NCI-H1417 treated with DMSO at 0.1 percent for 48 hours (cell line): Measurements from ENCODE around the gene NELFB.
"Not testable (repeated sequence)": the region's sequence is repeated elsewhere in the genome, so short reads cannot be mapped to it uniquely, and the experiment has no call there.

Source experiments
- DNase-seq: peaks from one replicate; lab custom pipeline; 2025; lab: John Stamatoyannopoulos, UW

The NELFB gene

DNA sequence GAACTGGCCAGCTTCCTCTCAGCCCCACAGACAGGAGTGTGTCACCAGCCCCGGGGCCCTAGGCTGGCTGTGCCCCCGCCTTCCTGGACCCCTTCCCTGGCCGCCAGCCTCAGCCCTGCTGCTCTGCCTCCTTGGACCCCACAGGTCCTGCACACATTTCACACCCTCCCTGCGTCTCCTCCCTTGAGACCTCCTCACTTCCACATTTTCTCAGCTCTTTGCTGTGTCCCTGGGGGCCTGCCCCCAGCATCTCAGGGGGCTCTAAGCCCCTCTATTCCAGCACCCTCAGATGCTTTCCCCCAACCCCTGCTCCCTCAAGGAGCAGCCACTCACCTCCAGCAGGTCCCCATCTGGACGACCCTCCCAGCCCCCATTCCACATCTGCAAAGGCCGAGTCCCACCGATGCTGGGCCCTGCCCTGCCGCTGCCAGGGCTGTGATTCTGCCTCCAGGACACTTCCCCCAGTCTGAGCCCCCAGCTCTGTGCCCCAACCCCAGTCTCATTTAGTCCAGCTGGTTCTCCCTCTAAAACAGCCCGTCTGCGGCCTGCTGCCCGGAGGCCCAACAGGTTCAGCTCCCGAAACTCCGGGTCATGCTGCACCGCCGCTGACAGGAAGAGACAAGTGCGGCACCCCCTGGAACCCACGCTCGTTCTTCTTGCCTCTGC lies 20.2 kb upstream of the NELFB start:
- no peak for DNase-seq

DNA sequence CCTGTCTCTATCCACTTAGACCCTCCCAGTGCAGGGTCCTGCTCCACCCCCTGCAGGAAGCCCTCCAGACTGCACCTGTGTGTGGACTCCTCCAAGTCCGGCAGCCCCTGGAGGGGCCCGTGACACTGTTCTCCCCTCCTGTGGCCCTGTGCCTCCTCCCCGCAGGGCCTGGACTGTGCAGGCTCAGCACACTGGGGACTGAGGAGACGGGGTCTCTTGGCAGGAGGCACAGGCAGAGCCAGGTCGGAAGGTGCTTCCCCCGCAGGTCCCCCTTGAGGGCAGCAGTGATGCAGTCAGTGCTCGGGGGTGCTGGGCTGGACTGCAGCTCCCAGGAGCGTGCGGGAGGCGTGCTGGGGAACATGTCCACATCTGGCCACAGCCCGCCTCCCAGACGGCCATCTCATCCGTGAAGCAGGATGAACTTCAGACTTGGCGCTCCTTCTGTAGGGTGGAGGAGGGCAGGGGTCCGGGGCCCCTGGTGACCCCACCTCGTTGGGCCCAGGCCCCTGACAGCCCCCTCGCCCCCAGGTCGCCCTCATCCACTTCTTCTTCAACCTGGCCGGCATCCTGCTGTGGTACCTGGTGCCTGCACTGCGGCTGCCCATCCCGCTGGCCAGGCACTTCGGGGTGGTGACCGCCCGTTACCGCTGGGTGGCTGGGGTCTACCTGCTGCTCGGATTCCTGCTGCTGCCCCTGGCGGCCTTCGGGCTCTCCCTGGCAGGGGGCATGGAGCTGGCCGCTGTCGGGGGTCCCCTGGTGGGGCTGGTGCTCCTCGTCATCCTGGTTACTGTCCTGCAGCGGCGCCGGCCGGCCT lies 19.5 kb upstream of the NELFB start:
- DNase-seq: no peak

DNA sequence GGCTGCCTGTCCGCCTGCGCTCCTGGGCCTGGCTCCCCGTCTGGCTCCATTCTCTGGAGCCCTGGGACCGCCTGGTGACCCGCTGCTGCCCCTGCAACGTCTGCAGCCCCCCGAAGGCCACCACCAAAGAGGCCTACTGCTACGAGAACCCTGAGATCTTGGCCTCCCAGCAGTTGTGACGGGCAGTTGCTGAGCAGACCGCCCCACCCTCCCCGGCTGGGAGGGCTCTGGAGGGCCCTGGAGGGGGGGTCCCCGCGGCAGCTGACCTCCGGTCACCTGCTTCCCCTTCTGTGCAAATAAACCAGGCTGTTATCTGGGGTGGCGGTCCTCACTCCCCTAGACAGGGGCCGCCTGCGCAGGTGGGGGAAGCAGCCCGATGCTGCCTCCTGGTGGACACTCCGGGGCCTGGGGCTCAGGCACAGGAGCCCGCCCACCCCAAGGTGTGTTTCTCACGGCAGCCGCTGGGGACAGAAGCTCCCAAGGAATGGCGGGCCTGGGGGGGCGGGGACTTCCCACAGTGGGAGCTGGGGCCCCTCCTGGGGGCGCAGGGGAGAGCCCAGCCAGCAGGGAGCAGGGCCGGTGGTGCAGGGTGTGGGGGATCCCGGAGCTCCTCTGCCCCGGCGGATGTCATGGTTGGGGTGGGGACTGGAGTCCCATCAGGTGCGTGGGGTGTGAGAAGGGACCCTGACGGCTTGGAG lies 18.7 kb upstream of the NELFB start:
- DNase-seq: no peak

DNA sequence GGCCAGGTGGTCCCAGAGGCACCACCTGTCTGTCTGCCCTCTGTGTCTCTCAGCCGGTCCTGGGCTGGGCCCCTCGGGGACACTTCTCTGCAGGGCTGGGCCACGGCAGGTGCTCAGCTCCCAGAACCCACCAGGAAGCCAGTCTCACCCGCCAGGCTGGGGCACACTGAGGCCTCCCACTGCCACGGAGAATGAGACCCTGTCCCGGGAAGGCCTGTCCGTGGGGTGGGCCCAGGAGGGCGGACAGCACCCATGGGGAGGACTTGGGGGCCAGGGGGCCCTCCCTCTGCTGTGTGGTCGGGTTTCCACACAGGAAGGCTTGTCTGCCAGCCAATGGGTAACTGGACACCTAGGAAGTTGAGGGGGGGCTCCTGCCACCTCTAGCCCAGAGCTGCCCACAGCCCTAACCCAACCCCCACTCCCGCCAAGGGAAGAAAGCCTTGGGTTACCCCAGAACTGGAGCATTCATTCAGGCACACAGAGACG lies 18.1 kb upstream of the NELFB start:
- DNase-seq: no peak

DNA sequence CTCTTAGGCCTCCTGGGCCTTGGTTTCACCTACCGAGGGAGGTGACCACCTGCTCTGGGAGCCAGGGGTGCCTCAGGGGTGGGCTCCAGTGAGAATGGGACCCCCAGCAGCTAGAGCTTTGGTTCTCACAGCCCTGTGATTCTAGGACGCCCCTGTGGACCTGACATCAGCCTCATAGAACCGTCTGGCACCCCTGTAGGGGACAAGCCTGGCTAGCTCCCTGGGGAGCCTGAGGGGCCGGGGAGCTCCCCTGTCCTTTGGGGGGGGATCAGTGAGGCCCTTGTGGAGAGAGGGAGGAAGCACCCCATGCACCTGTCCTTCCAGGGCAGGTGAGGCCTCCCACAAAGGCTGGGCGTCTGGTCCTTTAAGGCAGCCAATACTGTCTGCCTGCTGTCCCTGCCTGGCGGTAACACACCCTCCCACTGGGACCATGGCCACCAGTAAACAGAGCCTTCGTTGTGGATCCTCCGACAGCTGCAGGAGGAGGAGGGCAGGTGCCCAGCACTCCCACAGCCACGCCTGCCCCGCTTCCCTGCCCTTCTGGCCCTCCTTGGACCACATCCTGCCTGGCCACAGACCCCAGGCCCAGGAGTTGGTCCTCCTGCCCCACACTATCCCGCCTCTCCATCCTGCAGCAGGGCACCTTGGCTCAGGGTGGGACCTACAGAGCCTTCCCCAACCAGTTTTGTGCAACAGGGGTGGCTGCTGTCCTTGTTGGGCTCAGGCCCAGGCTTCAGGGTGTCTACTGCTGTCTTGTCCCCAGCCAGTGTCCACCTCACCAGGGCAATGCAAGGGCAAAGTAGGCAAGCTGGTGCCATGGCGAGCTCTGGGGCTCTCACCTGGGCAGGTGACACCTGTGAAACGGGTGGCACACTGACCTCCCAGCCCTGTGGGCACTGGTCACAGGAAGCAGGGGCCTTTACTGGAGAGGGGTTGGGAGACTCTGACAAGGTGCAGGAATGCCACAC lies 17.1 kb upstream of the NELFB start:
- DNase-seq: no peak

DNA sequence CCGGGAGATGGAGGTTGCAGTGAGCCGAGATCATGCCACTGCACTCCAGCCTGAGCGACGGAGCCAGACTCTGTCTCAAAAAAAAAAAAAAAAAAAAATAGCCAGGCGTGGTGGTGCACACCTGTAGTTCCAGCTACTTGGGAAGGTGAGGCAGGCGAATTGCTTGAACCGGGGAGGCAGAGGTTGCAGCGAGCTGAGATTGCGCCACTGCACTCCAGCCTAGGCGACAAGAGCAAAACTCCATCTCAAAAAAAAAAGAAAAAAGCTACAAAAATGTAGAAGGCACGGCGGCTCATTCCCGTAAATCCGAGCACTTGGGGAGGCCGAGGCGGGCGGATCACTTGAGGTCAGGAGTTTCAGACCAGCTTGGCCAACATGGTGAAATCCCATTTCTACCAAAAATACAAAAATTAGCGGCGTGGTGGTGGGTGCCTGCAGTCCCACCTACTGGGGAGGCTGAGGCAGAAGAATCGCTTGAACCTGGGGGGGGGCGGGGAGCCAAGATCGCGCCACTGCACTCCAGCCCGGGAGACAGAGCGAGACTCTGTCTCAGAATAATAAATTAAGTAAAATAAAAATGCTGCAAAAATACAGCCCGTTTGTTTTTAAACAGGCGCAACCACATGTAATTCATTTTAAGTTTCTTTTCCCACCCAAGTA lies 15.5 kb upstream of the NELFB start:
- DNase-seq: not testable (repeated sequence)

DNA sequence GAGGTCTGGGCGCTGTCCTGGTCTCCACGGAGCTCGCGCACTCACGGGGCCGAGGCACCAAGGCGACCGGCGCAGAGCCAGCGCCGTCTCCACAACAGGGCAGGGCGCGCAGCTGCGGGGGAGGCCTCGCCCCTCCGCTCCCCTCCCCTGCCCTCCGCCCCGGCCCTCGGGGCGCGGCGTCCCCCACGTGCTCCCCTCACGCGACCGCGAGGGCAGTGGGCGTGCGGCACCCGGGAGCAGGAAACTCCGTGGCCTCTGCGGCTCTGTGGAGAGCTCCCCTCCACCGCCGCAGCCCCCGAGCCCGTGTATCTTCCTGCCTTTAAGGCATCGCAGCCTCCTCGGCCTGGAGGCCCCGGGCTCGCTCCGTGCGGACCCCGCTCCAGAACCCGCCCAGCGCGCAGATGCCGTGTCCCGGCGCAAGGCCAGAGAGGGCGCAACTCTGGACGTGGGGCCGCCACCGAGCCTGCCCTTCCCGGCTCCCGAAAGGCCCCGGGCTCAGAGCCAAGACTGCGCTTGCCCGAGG lies 14.7 kb upstream of the NELFB start:
- DNase-seq: no peak

DNA sequence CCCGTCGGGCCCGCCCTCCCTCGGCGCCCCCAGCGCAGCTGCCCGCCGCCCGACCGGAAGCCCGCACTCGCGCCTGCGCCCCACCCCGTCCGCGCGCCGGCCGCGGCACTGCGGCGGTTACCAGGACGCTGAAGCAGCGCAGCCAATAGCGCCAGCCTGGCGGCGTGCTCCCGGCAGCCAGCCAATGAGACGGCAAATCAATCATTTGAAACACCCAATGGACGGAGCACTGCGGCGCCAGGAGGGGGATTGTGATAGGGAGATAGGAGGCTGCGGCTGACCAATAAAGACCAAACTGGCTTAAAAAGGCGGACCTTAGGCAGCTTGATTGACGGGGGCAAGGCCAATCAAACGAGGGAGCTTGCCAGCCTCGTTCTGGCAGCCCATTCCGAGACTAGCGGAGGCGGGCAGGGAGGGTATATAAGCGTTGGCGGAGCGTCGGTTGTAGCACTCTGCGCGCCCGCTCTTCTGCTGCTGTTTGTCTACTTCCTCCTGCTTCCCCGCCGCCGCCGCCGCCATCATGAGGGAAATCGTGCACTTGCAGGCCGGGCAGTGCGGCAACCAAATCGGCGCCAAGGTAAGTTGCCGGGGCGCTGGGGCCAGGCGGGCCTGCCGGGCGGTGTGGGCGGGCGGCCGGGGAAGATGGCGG lies 14.2 kb upstream of the NELFB start, which contains the start of gene TUBB4B:
Gene TUBB4B (plus strand): TSS at position 447 of the 649 bp plus-strand sequence. CDS start 74 bp downstream, at position 521.
- DNase-seq: peak; percentile 100

DNA sequence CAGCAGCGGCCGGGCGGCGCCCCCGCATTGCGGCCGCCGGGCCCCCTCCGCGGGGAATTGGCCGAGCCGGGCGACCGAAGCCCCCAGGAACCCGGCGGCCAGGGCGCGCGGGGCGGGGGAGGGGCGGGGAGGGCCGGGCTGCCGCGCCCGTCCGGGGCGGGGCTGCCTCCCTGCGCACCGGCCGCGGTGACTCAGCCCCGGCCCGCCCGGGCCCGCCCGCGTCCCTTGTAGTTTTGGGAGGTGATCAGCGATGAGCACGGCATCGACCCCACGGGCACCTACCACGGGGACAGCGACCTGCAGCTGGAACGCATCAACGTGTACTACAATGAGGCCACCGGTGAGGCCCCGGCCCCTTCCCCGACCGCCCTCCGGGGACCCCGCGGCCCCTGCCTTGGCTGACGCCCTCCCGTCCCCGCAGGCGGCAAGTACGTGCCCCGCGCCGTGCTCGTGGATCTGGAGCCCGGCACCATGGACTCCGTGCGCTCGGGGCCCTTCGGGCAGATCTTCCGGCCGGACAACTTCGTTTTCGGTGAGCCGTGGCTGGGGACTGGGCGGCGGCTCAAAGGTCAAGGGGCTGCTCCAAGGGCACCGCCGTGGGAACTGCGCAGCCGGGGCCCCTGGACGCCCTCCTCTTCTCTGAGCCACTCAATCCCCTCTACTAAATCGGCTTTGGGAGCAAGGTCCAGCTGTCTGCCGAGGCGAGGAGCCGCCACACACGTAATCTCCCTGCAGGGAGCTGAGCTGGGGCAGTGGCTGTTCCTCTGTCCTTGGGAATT lies 13.4 kb upstream of the NELFB start:
- DNase-seq: no peak

DNA sequence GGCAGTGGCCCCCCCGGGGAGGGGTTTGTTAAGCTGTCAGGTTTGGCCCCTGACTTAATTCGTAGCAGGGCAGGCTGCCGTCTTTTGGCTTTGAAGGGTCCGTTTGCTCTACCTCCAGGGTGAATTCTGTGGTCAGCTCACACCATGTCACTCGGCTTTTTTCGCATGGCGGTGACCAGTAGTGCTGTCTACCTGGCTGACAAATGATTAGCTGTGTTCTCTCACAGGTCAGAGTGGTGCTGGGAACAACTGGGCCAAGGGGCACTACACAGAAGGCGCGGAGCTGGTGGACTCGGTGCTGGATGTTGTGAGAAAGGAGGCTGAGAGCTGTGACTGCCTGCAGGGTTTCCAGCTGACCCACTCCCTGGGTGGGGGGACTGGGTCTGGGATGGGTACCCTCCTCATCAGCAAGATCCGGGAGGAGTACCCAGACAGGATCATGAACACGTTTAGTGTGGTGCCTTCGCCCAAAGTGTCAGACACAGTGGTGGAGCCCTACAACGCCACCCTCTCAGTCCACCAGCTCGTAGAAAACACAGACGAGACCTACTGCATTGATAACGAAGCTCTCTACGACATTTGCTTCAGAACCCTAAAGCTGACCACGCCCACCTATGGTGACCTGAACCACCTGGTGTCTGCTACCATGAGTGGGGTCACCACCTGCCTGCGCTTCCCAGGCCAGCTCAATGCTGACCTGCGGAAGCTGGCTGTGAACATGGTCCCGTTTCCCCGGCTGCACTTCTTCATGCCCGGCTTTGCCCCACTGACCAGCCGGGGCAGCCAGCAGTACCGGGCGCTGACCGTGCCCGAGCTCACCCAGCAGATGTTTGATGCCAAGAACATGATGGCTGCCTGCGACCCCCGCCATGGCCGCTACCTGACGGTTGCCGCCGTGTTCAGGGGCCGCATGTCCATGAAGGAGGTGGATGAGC lies 12.6 kb upstream of the NELFB start:
- DNase-seq: no peak

DNA sequence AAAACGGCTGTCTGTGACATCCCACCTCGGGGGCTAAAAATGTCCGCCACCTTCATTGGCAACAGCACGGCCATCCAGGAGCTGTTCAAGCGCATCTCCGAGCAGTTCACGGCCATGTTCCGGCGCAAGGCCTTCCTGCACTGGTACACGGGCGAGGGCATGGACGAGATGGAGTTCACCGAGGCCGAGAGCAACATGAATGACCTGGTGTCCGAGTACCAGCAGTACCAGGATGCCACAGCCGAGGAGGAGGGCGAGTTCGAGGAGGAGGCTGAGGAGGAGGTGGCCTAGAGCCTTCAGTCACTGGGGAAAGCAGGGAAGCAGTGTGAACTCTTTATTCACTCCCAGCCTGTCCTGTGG lies 11.9 kb upstream of the NELFB start:
- not testable (repeated sequence) for DNase-seq

DNA sequence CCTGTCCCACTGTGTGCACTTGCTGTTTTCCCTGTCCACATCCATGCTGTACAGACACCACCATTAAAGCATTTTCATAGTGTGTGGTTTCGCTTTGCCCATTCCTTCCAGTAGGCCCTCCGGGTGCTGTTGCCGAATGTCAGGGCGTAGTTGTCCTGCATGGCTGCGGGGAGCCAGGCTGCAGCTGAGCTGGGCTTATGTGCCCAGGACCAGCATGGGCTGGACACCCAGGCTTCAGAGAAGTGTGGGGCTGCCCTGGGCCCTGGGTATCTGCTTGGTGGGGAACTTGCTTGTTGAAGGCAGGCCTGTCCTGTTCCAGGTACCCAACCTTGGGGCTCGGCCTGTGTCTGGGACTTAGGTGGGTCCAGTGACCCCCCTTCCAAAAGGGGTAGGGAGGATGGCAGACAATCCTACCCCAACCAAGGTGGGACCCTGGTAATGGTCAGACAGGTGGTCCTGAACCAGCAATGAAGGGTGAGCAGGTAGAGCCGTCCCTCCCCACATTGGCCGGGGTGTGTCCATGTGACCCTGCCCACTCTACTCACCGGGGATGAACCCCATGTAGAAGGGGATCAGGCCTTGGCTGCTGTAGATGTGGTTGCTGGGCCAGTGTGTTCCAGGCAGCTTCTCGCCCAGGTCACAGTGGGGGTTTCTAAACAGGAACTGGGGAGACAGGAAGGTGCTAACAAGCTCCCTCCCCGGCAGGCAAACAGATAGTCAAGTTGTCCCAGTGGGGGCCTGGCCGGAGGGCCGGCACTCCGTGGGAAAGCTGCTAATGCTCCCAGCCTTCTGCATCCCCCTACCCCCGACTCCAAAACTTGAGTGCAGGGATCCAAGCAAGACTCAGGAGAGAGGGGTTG lies 11.3 kb upstream of the NELFB start:
- DNase-seq: no peak

DNA sequence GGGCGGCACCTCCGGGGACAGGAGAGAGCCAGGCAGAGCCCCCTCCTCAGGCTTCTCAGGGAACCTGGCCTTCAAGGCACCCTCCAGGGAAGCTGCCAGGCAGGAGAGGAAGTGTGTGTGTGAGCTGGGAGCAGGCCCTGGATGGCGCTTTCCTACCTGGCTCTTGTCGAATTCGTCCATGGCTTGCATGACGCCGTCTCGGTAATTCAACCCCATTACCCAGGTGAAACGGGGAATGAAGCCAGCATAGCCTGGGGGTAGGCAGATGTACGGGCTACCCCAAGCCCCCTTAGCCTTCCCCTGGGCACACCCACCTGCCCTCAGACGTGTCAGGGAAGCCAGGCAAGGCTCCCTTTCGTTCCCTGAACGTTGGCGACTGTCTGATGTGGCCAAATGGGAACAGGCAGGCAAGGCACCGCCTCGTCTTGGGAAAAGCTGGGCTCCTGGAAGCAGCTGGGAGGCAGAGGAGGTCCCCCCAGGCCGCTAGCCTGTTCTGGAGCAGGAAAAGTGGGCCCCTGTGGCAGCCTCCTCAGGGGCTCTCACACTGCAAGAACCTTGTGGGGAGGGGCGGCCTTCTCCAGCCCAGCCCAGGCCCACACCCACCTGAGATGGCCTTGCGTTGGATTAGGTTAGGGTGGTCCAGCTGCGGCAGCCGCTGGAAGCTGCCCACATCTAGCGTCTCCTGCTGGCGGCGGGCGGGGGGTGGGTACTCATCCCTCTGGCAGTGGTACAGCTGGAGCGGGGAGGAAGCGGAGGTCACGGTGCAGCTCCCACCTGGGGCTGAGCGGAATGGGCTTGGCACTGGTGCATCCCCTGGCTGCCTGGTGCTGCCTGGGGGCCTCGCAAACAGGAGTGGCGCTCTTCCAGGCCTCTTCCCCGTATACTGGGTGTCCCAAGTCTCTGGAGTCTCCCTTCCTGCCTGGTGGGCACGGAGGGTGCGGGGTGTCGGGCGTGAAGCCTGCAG lies 10.4 kb upstream of the NELFB start:
- DNase-seq: no peak

DNA sequence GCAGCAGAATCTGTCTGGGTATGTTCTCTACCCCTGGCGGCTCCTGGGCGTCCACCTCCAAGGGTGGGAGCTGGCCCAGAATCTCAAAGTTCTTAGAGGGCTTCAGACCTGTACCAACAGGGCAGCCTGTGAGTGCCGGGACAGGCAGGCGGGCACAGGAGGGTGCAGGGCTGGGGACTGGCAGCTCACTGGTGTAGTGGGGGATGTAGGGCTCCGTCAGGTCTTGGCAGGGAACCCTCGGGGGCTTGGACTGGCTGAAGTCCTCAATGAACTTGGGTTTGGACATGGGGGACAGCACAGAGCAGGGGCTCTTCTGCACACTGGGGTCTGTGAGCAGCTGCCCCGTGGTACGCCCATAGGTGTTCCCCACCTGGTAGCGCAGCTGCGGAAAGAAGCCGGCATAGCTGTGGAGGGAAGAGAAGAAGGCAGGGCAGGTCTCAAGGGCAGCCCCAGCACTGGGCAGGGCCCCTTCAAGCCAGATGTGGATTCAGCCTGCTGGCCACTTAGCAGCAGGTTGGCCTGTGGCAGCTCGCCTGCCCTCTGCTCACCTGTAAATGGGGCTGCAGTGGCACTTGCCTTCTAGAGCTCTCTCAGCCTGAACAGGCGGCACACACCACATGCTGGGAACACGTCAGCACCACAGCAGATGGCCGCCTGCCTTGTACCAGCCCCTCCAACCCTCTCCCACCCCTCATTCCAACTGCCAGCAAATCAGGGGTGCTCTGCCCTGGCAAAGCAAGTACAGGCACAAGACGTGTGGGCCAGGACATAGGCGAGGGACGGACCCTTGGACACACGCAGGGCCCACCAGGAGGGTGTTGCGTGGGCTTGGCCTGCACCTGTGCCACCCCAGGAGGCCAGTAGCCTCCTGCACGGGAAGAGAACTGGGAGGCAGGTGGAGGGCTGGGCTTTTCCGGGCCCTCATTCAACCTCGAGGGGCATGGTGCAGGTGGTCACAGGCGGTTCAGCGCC lies 9.4 kb upstream of the NELFB start:
- peak; percentile 39 for DNase-seq
